CMK (cell line): Measurements from ENCODE around the gene AKAP10.
"Not testable (repeated sequence)": the region's sequence is repeated elsewhere in the genome, so short reads cannot be mapped to it uniquely, and the experiment has no call there.

ENCODE experiments used
- DNase-seq: peaks from one replicate; pipeline ENCODE4 v3.0.0-alpha.2; 2010; ENCODE audit warnings: low read depth

AKAP10 gene

DNA sequence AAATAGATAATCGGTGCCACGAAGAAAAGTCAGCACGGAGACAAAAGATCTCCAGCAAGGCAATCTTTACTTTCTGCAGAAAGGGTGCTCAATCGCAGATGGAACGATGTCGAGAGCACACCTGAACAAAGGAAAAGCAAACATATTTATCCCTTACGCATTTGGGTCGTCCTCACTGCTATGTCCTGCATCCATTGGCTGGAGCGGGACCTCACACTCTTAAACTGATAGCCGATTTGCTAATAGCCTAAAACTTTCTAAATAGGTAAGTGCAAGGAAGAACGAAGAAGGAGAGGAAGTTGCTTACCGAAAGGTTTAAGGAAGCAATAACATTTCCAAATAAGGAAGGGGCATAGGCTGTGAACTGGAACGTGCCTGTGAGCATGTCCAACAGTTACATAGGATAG, 1.2 kb upstream of the AKAP10 start:
- no peak for DNase-seq

DNA sequence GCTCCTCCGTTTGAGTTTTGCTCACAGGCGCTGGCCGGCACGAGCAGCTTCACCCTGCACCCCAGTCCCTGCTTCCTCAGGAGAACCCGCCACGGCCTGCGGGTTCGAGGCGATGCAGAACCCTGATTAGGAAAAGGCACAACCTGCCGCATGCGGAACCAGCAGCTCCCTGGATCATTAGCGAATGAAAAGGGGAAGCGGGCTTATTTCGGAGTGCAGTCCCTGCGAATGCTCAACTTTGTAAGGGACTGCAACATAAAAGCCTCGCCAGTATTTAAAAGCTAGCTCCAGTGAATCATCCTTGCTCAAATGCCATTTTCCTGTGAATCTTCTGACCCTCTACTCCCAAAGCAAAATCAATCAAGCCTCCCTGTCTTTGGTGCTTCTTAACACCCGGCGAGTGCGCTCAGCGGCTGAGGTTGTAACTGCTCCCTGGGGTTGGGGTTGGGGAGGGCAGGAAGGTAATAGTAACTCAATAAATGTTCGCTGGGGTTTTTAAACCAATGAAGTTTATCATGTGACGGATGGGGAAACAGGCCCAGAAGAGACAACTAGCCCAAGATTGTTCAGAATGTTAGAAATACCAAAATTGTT, 678 bp upstream of the AKAP10 start:
- DNase-seq: no peak

DNA sequence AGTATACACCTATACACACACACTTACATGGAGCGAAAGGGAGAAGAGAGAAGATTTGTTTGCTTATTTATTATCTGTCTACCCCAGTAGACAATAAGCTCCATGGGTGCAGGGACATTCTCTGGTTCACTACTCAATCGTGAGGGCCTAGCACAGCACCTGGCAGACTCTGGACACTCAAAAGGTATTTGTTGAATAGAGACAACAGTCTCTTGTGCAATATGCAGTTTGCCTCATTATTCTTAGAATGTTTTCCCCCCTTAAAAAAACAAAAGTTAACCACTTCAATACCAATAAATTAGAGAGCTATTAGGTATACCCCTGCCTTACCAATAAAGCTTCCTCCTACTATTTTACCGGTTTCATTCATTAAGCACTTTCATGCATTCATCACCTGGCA, 2.0 kb downstream of the AKAP10 start:
- DNase-seq: no peak

DNA sequence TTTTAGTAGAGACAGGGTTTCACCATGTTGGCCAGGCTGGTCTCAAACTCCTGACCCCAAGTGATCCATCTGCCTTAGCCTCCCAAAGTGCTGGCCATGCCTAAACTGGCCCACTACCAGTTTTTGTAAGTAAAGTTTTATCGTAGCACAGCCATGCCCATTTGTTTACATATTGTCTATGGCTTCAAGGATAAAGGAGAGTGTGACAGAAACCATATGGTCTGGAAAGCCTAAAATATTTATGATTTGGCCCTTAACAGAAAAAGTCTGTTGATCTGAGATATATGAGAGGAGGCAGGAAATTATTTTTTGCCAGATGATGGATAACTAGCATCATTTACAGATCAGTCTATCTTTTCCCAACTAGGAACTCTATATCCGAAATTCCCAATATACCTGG, 4.5 kb downstream of the AKAP10 start:
- DNase-seq: no peak

DNA sequence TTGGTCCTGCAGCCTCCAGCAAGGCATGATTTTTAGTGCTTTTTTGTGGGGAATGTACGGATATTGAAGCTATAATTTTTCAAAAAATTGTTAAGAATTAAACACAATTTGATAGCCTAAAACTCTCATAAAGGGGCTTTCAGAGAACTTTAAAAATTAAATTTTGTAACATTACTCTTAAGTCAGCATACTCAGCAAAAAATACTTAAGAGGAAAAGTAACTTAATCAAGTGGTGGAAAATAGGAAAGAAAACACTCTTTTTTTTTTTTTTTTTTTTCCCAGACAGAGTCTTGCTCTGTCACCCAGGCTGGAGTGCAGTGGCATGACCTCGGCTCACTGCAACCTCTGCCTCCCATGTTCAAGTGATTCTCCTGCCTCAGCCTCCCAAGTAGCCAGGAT, 14.7 kb downstream of the AKAP10 start:
- not testable (repeated sequence) for DNase-seq

DNA sequence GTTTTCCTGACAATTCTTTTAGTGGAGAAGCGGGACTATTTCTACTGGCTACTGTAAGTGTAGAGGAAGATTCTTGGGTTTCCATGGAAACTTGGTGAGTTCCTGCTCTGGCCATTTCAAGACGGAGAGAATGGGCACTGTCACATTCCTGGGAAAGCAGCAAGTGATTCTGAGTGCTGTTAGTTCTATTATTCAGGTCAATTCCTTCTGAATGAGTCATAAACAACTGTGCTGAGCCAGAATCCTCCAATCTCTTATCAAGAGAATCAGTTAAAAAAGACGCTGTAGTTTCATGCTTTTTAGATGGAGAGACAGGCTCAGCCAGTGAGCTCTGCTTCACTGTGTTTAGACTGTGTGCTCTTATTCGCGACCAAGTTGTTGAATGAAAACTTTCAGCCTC, 19.6 kb downstream of the AKAP10 start:
- DNase-seq: no peak

DNA sequence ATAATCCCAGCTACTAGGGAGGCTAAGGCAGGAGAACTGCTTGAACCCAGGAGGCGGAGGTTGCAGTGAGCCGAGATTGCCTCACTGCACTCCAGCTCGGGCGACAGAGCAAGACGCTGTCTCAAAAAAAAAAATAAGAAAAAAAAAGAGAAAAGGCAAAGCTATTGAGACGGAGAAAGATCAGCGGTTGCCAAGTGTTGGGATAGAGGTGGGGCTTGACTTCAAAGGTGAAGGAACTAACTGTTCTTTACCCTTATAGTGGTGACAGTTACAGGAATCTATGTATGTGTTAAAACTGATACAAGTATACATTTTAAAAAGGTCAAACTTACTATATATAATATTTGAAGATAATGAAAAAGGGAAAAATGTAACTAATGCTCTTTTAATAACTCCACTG, 22.5 kb downstream of the AKAP10 start:
- no peak for DNase-seq

DNA sequence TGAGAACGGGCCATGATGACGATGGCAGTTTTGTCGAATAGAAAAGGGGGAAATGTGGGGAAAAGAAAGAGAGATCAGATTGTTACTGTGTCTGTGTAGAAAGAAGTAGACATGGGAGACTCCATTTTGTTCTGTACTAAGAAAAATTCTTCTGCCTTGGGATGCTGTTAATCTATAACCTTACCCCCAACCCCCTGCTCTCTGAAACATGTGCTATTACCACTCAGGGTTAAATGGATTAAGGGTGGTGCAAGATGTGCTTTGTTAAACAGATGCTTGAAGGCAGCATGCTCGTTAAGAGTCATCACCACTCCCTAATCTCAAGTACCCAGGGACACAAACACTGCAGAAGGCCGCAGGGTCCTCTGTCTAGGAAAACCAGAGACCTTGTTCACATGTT, 26.2 kb downstream of the AKAP10 start:
- DNase-seq: not testable (repeated sequence)

DNA sequence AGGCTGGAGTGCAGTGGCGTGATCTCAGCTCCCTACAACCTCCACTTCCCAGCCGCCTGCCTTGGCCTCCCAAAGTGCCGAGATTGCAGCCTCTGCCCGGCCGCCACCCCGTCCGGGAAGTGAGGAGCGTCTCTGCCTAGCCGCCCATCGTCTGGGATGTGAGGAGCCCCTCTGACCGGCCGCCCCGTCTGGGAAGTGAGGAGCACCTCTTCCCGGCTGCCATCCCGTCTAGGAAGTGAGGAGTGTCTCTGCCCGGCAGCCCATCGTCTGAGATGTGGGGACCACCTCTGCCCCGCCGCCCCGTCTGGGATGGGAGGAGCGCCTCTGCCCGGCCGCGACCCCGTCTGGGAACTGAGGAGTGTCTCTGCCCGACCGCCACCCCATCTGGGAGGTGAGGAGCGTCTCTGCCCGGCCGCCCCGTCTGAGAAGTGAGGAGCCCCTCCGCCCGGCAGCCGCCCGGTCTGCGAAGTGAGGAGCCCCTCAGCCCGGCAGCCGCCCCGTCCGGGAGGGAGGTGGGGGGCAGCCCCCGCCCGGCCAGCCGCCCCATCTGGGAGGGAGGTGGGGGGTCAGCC, 26.9 kb downstream of the AKAP10 start:
- DNase-seq: not testable (repeated sequence)

DNA sequence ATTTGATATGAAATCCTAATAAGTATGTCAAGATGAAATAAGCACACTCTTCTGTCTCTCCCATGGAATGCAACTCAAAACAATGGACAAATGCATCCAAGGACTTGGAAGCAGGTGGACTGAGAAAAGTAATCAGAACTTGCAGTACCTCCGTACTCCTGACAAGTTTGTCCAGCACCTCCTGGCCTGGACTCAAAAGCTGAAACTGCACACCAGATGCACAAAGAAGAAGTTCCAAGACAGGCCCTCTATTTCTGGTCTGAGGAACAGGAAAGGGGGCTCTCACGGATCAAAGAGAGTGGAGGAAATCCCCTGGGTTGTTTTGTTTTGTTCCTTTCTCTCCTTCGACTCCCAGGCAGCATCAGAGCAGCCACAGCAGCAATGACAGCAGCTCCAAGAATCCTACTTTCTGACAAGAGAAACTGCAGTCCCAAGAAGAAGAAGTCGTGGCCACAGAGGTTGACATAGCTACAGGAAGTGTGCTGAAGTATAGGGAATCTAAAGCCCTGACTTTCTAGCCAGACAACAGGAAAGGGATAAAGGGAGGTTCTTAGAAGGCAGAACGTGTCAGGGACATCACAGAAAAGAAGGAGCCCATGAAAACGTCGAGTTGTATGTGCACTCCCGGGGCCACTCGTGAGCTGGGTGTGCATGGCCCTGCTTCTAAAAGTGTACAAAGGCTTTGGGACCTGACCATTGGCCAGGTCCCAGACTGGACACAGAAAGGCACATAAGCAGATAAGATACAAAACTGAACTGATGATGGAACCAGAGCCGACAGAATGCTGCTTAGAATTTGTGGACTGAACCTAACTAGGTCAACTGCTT, 29.3 kb downstream of the AKAP10 start:
- no peak for DNase-seq

DNA sequence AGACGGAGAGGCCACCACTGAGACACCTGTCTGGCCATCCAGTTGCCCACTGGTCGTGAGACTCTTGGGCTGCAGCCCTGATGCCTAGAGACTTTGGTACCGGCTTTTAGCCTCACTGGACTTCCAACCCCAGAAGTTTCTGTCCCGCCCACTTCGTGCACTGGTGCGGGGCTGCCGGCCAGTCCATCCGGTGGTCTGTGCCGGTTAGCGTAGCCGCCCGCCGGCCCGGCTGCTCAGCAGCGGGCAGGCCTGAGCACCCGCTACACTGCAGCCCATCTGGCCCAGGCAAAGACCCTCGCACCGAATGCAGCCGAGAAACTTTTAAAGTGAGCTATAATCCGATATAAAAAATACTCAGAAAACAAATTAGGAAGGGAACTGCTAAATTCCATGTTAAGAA, 30.7 kb downstream of the AKAP10 start:
- DNase-seq: no peak

DNA sequence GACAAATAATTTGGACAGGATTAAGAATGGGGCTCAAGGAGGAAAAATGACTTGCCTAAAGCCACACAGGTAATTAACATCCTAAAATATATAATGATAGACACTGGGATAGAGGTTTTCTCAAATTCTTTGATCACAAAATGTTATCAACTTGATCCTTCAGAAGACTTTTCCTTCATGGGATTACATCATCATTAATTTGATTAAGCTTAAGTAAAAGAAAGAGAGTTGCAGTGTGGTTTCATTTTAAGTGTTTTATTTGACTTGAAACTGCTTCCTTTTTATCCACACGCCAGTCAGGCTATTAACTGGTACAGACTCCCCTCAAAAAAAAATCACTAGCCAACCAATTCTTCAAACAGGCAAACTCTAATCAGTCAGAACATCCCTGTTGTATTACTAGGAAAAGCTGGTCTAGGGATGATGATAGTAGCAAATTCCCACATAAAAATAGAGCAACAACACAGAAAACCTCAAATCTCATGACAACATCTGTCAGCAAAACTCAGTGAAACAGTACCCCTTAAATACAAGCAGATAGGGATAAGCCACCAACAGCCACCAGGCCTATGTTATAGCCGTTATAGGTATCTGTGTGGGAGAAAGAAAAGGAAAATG, 32.5 kb downstream of the AKAP10 start:
- DNase-seq: no peak

DNA sequence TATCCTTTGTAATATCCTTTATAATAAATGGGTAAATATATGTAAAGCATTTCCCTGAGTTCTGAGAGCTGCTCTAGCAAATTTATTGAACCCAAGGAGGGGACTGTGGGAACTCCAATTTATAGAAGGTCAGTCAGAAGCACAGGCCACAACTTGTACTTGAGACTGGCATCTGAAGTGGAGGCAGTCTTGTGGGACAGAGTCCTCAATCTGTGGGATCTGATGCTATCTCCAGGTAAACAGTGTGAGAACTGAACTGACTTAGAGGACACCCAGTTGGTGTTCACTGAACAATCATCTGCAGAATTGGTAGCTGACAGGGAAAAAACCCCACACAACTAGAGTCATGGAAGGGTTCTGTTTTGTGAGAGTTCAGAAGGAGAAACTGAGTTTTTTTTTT, 34.0 kb downstream of the AKAP10 start:
- DNase-seq: no peak

DNA sequence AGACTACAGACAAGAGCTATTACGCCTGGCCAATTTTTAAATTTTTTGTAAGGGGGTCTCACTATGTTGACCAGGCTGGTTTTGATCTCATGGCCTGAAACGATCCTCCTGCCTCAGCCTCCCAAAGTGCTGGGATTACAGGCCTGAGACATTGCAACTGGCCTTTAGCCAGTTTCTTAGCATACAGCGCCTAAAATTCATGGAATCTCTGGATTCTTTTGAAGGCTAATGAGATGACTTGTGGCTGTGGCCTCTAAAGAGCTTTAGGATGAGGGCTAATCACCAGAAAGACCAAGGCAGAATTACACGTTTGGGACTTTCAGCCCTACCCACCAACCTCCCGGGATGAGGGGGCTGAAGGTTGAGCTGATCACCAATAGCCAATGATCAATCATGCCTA, 34.6 kb downstream of the AKAP10 start:
- DNase-seq: no peak

DNA sequence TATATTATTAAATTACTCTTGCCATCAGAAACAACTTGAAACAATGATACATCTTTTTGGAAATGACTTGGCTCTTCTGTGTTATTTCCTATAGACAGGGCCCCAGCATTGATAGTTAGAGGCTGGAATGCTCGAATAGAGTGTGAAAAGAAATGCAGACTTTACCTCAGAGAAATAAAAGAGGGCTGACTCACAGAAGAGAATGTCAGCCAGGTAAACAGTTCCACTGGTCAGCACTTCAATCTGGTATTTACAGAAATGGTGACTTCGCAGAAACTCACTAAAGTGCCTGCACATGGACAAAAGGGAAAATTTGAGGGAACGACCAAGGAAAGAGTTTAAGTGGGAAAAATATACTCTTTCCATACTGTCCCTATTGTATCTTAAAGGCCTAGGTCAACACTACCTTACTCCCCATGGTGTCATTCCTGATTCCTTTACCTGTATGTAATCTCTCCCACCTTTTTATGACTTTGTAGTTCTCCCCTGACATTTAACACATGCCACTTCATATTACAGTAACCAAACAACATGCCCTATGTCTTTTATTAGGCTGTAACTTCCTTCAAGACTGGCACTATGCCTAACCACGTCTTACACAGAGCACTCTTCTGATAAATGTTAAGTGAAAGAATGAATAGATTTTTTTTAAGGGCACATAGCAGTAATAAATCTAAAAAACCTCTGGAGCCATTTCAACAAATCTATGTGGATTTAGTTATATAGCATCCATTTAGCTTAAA, 36.7 kb downstream of the AKAP10 start:
- DNase-seq: no peak

DNA sequence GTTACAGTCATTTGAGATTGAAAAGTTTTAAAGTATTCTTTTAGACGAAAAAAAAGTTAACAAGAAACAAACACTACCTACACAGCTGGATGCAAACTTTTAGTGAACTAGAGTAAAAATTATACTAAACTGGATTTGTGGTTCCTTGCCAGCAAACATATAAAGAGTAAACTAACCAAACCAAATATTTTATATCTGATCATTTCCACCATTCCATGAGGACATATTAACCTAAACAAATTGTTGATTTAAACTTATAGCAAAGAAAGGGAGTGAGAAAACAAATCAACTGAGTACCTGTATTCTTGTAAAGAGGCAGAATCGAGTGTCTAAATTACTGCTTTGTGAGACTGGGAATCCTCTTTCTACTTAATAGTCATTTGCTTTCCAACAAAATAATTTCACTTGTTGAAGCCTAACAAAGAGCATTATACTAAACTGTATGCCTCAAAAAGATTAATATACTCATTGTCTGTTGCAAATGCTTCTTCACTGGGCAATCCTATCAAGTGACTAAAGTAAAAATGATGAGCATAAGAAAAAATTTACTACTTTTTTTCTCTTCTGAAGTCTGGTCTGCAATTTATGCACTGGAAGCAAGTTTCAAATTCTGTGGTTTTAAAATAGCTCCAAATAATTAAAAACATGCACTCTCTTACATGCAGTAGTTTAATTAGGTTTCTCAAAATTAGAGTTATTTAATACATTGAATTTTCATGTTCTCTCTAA, 37.5 kb downstream of the AKAP10 start:
- DNase-seq: no peak

DNA sequence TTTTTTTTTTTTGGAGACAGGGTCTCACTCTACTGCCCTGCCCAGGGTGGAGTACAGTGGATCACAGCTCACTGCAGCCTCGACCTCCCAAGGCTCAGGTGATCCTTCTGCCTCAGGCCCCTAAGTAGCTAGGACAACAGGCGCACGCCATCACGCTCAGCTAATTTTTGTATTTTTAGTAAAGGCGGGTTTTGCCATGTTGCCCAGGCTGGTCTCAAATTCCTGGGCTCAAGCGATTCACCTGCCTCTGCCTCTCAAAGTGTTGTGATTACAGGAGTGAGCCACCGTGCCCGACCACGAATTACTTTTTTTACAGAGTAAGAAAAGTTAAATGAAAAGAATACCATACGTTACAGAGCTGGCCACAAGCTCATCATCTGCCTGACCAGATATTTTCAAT, 38.9 kb downstream of the AKAP10 start:
- no peak for DNase-seq

DNA sequence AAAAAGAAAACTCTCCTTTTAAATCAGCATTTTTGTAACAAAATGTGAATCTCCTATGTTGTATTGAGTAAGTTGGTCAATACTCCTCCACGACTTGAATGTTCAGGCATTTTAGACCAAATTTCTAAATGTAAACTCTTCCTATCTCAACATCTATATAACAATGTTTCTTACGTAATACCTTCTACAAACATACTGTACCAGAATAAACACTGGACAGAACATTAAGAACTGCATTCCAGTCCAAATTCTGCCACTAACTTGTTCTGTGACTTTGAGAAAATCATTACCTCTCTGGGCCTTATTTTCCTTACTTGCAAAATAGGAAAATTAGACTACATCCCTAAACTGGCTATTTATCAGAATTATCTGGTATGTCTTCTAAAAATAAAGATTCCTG, 40.1 kb downstream of the AKAP10 start:
- DNase-seq: no peak

DNA sequence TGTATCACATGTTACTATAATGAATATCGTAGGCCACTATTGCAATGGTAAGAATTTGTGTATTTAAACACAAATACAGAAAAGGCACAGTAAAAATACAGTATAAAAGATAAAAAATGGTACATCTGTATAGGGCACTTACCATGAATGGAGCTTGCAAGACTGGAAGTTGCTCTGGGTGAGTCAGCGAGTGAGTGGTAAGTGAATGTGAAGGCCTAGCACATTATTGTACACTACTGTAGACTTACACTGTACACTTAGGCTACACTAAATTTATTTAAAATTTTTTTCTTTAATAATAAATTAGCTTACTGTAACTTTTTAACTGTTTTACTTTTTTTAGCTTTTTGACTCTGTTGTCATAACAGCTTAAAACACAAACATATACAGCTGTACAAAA, 42.5 kb downstream of the AKAP10 start:
- no peak for DNase-seq

DNA sequence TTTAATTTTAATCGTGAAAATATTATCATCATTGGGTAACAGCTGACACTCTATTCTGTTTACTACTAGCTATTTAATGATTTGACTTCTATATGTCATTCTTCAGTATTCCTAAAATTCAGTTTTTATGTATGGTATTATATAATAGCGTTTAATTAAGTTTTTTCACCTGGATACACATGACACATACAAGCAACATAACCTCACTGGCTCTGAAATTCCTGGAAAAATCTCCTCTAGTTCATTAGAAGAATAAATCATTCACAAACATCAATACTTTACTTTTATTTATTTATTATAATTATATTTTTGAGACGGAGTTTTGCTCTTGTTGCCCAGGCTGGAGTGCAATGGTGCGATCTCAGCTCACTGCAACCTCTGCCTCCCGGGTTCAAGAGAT, 44.0 kb downstream of the AKAP10 start:
- DNase-seq: no peak

DNA sequence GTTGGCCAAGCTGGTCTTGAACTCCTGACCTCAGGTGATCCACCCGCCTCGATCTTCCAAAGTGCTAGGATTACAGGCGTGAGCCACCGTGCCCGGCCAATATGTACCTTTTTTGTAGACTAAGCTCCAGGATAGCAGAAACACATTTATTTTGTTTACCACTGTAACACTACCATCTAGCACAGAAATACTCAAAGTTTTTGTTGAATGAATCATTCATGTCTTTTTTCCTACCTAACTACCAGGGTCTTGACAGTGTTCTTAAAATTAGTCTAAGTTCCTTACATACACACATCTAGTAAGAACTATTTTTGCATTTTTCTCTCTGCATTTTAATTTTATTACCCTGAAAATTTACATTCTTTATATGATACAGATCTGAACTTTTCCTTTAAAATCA, 44.4 kb downstream of the AKAP10 start:
- DNase-seq: no peak

DNA sequence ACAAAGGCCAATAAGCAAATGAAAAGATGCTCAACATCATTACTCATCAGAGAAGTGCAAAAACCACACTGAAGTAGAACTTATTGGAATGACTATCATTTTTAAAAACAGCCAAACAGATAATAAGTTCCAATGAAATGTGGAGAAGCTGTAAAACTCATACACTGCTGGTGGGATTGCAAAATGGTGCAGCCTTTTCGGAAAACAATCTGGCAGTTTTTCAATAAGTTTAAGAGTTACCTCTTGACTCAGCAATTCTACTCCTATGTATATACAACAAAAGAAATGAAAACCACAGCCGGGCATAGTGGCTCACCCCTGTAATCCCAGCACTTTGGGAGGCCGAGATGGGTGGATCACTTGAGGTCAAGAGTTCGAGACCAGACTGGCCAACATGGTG, 49.3 kb downstream of the AKAP10 start:
- DNase-seq: no peak
